H9 (cell line): ENCODE measurements around the gene ANKRD29. TPM values are rescaled to one million over a fixed set of nuclear protein-coding genes. Genes with fewer than 3 reads are reported as not detected.

ENCODE experiments used
- DNase-seq: peaks from one replicate; pipeline ENCODE4 v3.0.0-alpha.2; 2017
- H2AFZ ChIP-seq: one replicate; pipeline ENCODE4 v1.6.1; 2013; ENCODE audit warnings: mild to moderate bottlenecking, low read length, control low read depth, moderate library complexity
- H2AK5ac ChIP-seq: 2 replicates; pipeline ENCODE4 v1.6.1; 2013; ENCODE audit warnings: low read length, control low read depth, mixed read lengths; ENCODE audit not compliant: insufficient read length
- H2BK120ac ChIP-seq: one replicate; pipeline ENCODE4 v1.6.1; 2013; ENCODE audit warnings: low read depth, mild to moderate bottlenecking, low read length, control low read depth, inconsistent platforms; ENCODE audit not compliant: poor library complexity, severe bottlenecking
- H2BK12ac ChIP-seq: 2 replicates; pipeline ENCODE4 v1.6.1; 2013; ENCODE audit warnings: low read length, control low read depth, mixed read lengths, low read depth; ENCODE audit not compliant: insufficient read length
- H2BK15ac ChIP-seq: 2 replicates; pipeline ENCODE4 v1.6.1; 2013; ENCODE audit warnings: low read depth, low read length, control low read depth
- H2BK20ac ChIP-seq: one replicate; pipeline ENCODE4 v1.6.1; 2013; ENCODE audit warnings: low read depth, mild to moderate bottlenecking, low read length, control low read depth, inconsistent platforms; ENCODE audit not compliant: poor library complexity, severe bottlenecking
- H2BK5ac ChIP-seq: 2 replicates; pipeline ENCODE4 v1.6.1; 2013; ENCODE audit warnings: low read length, control low read depth, mixed read lengths; ENCODE audit not compliant: insufficient read length
- H3K14ac ChIP-seq: 2 replicates; pipeline ENCODE4 v1.6.1; 2013; ENCODE audit warnings: low read length, control low read depth; ENCODE audit not compliant: insufficient read depth
- H3K18ac ChIP-seq: 2 replicates; pipeline ENCODE4 v1.6.1; 2013; ENCODE audit warnings: low read depth, mild to moderate bottlenecking, mixed read lengths, low read length, control low read depth; ENCODE audit not compliant: insufficient read length
- H3K23ac ChIP-seq: 2 replicates; pipeline ENCODE4 v1.6.1; 2013; ENCODE audit warnings: low read length, control low read depth, mixed read lengths, low read depth; ENCODE audit not compliant: insufficient read length
- H3K23me2 ChIP-seq: 2 replicates; pipeline ENCODE4 v1.6.1; 2013; ENCODE audit warnings: low read depth, mild to moderate bottlenecking, mixed read lengths, low read length, control low read depth; ENCODE audit not compliant: insufficient read length, poor library complexity, severe bottlenecking
- H3K27ac ChIP-seq: 2 replicates; pipeline ENCODE4 v1.5.1; 2013; ENCODE audit warnings: low read length, control low read depth, mixed read lengths, low read depth; ENCODE audit not compliant: insufficient read length
- H3K27me3 ChIP-seq: 2 replicates; pipeline ENCODE4 v1.6.1; 2013; ENCODE audit warnings: low read length, control low read depth, inconsistent platforms; ENCODE audit not compliant: insufficient read depth
- H3K4ac ChIP-seq: 2 replicates; pipeline ENCODE4 v1.6.1; 2013; ENCODE audit warnings: low read depth, mild to moderate bottlenecking, control low read depth, inconsistent platforms, low read length, moderate library complexity
- H3K4me1 ChIP-seq: 2 replicates; pipeline ENCODE4 v1.6.1; 2013; ENCODE audit warnings: low read length, control low read depth, inconsistent platforms; ENCODE audit not compliant: insufficient read depth
- H3K4me2 ChIP-seq: 2 replicates; pipeline ENCODE4 v1.6.1; 2013; ENCODE audit warnings: low read length, control low read depth, mixed read lengths; ENCODE audit not compliant: insufficient read length, insufficient read depth
- H3K56ac ChIP-seq: 2 replicates; pipeline ENCODE4 v1.6.1; 2013; ENCODE audit warnings: low read depth, mild to moderate bottlenecking, mixed read lengths, low read length, control low read depth; ENCODE audit not compliant: insufficient read length
- H3K79me1 ChIP-seq: 2 replicates; pipeline ENCODE4 v1.6.1; 2013; ENCODE audit warnings: low read depth, mild to moderate bottlenecking, moderate library complexity, low read length, control low read depth, inconsistent platforms; ENCODE audit not compliant: insufficient read depth, poor library complexity, severe bottlenecking
- H3K79me2 ChIP-seq: 2 replicates; pipeline ENCODE4 v1.6.1; 2013; ENCODE audit warnings: low read length, control low read depth, inconsistent platforms; ENCODE audit not compliant: insufficient read depth
- H3K9ac ChIP-seq: 2 replicates; pipeline ENCODE4 v1.6.1; 2013; ENCODE audit warnings: low read length, control low read depth, mixed read lengths; ENCODE audit not compliant: insufficient read length; ENCODE audit errors: extremely low read depth
- H3K9me3 ChIP-seq: one replicate; pipeline ENCODE4 v1.6.1; 2013; ENCODE audit warnings: low read depth, low read length, inconsistent platforms; ENCODE audit not compliant: control insufficient read depth
- H3T11ph ChIP-seq: one replicate; pipeline ENCODE4 v1.6.1; 2013; ENCODE audit warnings: mild to moderate bottlenecking, low read length, control low read depth, inconsistent platforms
- H4K20me1 ChIP-seq: one replicate; pipeline ENCODE4 v1.6.1; 2013; ENCODE audit not compliant: control insufficient read depth, insufficient read length, insufficient read depth
- H4K5ac ChIP-seq: 2 replicates; pipeline ENCODE4 v1.6.1; 2013; ENCODE audit warnings: low read depth, mild to moderate bottlenecking, mixed read lengths, low read length, control low read depth; ENCODE audit not compliant: insufficient read length
- H4K8ac ChIP-seq: replicated peaks from 2 replicates; pipeline ENCODE4 v1.6.1; 2013; ENCODE audit warnings: low read length, control low read depth, mixed read lengths, low read depth; ENCODE audit not compliant: insufficient read length
- H4K91ac ChIP-seq: 2 replicates; pipeline ENCODE4 v1.6.1; 2013; ENCODE audit warnings: low read depth, mild to moderate bottlenecking, moderate library complexity, mixed read lengths, low read length, control low read depth; ENCODE audit not compliant: insufficient read length
- H3K27ac Mint-ChIP-seq, 3 experiments: 2 replicates in 2 of 3; 3 replicates in 1 of 3; pipeline ENCODE4 v1.8.0; 2020 to 2021; ENCODE audit warnings: mixed read lengths in 3 of 3, mild to moderate bottlenecking in 1 of 3, moderate library complexity in 1 of 3
- H3K27me3 Mint-ChIP-seq: 2 replicates; pipeline ENCODE4 v1.8.0; 2021; ENCODE audit warnings: low read depth, mild to moderate bottlenecking, moderate library complexity, mixed read lengths
- H3K36me3 Mint-ChIP-seq, 3 experiments: 2 replicates in 2 of 3; 3 replicates in 1 of 3; pipeline ENCODE4 v1.8.0; 2020 to 2021; ENCODE audit warnings: low read depth in 3 of 3, mixed read lengths in 3 of 3; ENCODE audit not compliant: insufficient read depth in 1 of 3
- H3K4me1 Mint-ChIP-seq, 2 experiments: 2 replicates each; pipeline ENCODE4 v1.8.0; 2020; ENCODE audit warnings: mixed read lengths in 2 of 2
- H3K4me3 Mint-ChIP-seq, 2 experiments: 2 replicates in 1 of 2; 3 replicates in 1 of 2; pipeline ENCODE4 v1.8.0; 2020 to 2021; ENCODE audit warnings: mild to moderate bottlenecking in 2 of 2, mixed read lengths in 2 of 2, moderate library complexity in 1 of 2
- H3K9me3 Mint-ChIP-seq, 2 experiments: 2 replicates in 1 of 2; 3 replicates in 1 of 2; pipeline ENCODE4 v1.8.0; 2020; ENCODE audit warnings: mild to moderate bottlenecking in 2 of 2, mixed read lengths in 2 of 2, moderate library complexity in 1 of 2
- CTCF ChIP-seq: fragments of 200-600 bp; sonication (generic); conservative IDR thresholded peaks from 3 replicates; pipeline ENCODE4 v1.8.0; 2021; ENCODE audit warnings: antibody characterized with exemption, mild to moderate bottlenecking
- WGBS: extraction: QIAGEN DNeasy Blood & Tissue Kit; methylation state at CpG from one replicate; pipeline ENCODE4 v1.1.7; 2013; ENCODE audit warnings: missing lambda C conversion rate, low lambda C conversion rate, mixed read lengths; ENCODE audit not compliant: insufficient read length; ENCODE audit errors: extremely low coverage; 5-methylcytosine and 5-hydroxymethylcytosine counted together
- total RNA-seq: library from RNA; stranded (reverse); gene quantifications from 2 replicates; pipeline ENCODE4 v1.2.1, GENCODE V29; 2021

Gene ANKRD29
- total RNA-seq, 1 experiment from 2014 or later = 2.1 TPM

- no peak overlapping the region for H3K4ac ChIP-seq
- no peak overlapping the region for H2BK20ac ChIP-seq
- no peak overlapping the region for H2BK15ac ChIP-seq
- no peak overlapping the region for H3K27ac ChIP-seq
- H3K36me3 Mint-ChIP-seq = no peaks in the 10 kb centered on the region
- no CpG with 5 or more reads among the region's 11 CpGs for WGBS
- H3K27me3 ChIP-seq = no peaks in the 10 kb centered on the region
- no peak overlapping the region for H4K5ac ChIP-seq
- H2AFZ ChIP-seq = no peak overlapping the region
- H2BK5ac ChIP-seq = no peak overlapping the region
- no peak overlapping the region for H4K8ac ChIP-seq
- no peak overlapping the region for H4K91ac ChIP-seq
- no peaks in the 10 kb centered on the region for H3K9me3 Mint-ChIP-seq
- no peaks in the 10 kb centered on the region for H3K79me2 ChIP-seq
- H3K23me2 ChIP-seq = no peaks in the 10 kb centered on the region
- peaks cover 5% of the 10 kb centered on the region; the same call in 1 of the 2 replicates for H3K4me1 ChIP-seq
- no peak overlapping the region for H3K56ac ChIP-seq
- no peak overlapping the region for H3K4me2 ChIP-seq
- H3K14ac ChIP-seq = no peak overlapping the region
- peaks cover 12 to 15% of the 10 kb centered on the region in 2 experiments for H3K4me1 Mint-ChIP-seq
- no peak overlapping the region for H2AK5ac ChIP-seq
- H3T11ph ChIP-seq = no peak overlapping the region
- peak; percentile 16; the same call in 1 of the 3 replicates for TF ChIP-seq CTCF
- no peaks in the 10 kb centered on the region for H3K79me1 ChIP-seq
- H2BK120ac ChIP-seq = no peak overlapping the region
- no peak overlapping the region for H3K27ac Mint-ChIP-seq
- no peak overlapping the region for H2BK12ac ChIP-seq
- H3K9ac ChIP-seq = no peak overlapping the region
- H3K27me3 Mint-ChIP-seq = peaks cover 2% of the 10 kb centered on the region; the same call in 1 of the 2 replicates
- H3K23ac ChIP-seq = no peak overlapping the region
- no peaks in the 10 kb centered on the region for H4K20me1 ChIP-seq
- DNase-seq = peak; percentile 51
- no peak overlapping the region for H3K4me3 Mint-ChIP-seq
- no peaks in the 10 kb centered on the region for H3K9me3 ChIP-seq
- no peak overlapping the region for H3K18ac ChIP-seq
These were observed 31.0 kb downstream of the ANKRD29 start for GRCh38 chr18:23631746-23632145.
